VCaP (cell line): Measurements from ENCODE around the gene ZNF581.

Experiments
- H3K27ac ChIP-seq: fragments of 450-650 bp; 2 replicates; pipeline ENCODE4 v1.5.1; 2017
- CTCF ChIP-seq: fragments of 450-650 bp; conservative IDR thresholded peaks from 2 replicates; pipeline ENCODE4 v1.5.1; 2017; ENCODE audit warnings: mild to moderate bottlenecking, moderate library complexity

Gene ZNF581

GRCh38 chr19:55618426-55618825, 25.0 kb upstream of the ZNF581 start:
- H3K27ac ChIP-seq, result no peak overlapping the region
- no peak for TF ChIP-seq CTCF

- no peak overlapping the region for H3K27ac ChIP-seq
- no peak for TF ChIP-seq CTCF
These were observed 24.2 kb upstream of the ZNF581 start for GRCh38 chr19:55619286-55619685.

- TF ChIP-seq CTCF, result no peak
- no peak overlapping the region for H3K27ac ChIP-seq
These were observed 22.8 kb upstream of the ZNF581 start for GRCh38 chr19:55620410-55621204.

- no peak for TF ChIP-seq CTCF
- no peak overlapping the region for H3K27ac ChIP-seq
These were observed 22.2 kb upstream of the ZNF581 start for GRCh38 chr19:55621205-55621672.

- no peak for TF ChIP-seq CTCF
- no peak overlapping the region for H3K27ac ChIP-seq
These were observed 21.7 kb upstream of the ZNF581 start for GRCh38 chr19:55621673-55622231.

GRCh38 chr19:55622242-55622969, 21.0 kb upstream of the ZNF581 start:
- no peak overlapping the region for H3K27ac ChIP-seq
- no peak for TF ChIP-seq CTCF

- H3K27ac ChIP-seq, result no peak overlapping the region
- TF ChIP-seq CTCF, result no peak
These were observed 20.3 kb upstream of the ZNF581 start for GRCh38 chr19:55623130-55623529.
